Germinal center (tissue), 1 donor: ENCODE results near the gene HEXIM1.

Source experiments
- DNase-seq: peaks from one replicate; pipeline ENCODE4 v3.0.0; 2012; ENCODE audit warnings: mixed read lengths, low spot score

The HEXIM1 gene

GRCh38 chr17:45148183-45149036, at the start of gene HEXIM1:
HEXIM1 (plus strand) TSS chr17:45148475; CDS start chr17:45149191, 716 bp downstream.
- peak; percentile 99 for DNase-seq

GRCh38 chr17:45098869-45099616, 49.2 kb upstream of the HEXIM1 start:
- DNase-seq: peak; percentile 83

- no peak for DNase-seq
These were observed 46.8 kb upstream of the HEXIM1 start for GRCh38 chr17:45101546-45101882.

- no peak for DNase-seq
These were observed 46.1 kb upstream of the HEXIM1 start for GRCh38 chr17:45101883-45102811.

- no peak for DNase-seq
These were observed 45.4 kb upstream of the HEXIM1 start for GRCh38 chr17:45102856-45103255.

GRCh38 chr17:45103269-45103795, 44.9 kb upstream of the HEXIM1 start:
- no peak for DNase-seq

GRCh38 chr17:45104029-45104428, 44.2 kb upstream of the HEXIM1 start:
- no peak for DNase-seq

GRCh38 chr17:45104497-45104896, 43.8 kb upstream of the HEXIM1 start:
- DNase-seq: no peak

- no peak for DNase-seq
These were observed 43.2 kb upstream of the HEXIM1 start for GRCh38 chr17:45104907-45105624.

- no peak for DNase-seq
These were observed 42.2 kb upstream of the HEXIM1 start for GRCh38 chr17:45106096-45106495.

GRCh38 chr17:45106582-45106981, 41.7 kb upstream of the HEXIM1 start:
- DNase-seq: no peak

GRCh38 chr17:45107293-45108010, 40.8 kb upstream of the HEXIM1 start:
- DNase-seq: no peak

GRCh38 chr17:45108051-45108450, 40.2 kb upstream of the HEXIM1 start:
- no peak for DNase-seq

- no peak for DNase-seq
These were observed 39.4 kb upstream of the HEXIM1 start for GRCh38 chr17:45108595-45109521.

GRCh38 chr17:45110676-45111611, 37.3 kb upstream of the HEXIM1 start:
- no peak for DNase-seq

GRCh38 chr17:45111850-45112249, 36.4 kb upstream of the HEXIM1 start:
- DNase-seq: no peak

- DNase-seq: no peak
These were observed 35.5 kb upstream of the HEXIM1 start for GRCh38 chr17:45112559-45113423.

GRCh38 chr17:45113424-45113754, 34.9 kb upstream of the HEXIM1 start:
- no peak for DNase-seq
